ENCODE results near the gene PRRG4.
"Not testable (repeated sequence)": the region's sequence is repeated elsewhere in the genome, so short reads cannot be mapped to it uniquely, and the experiment has no call there.

PRRG4 gene

GRCh38 chr11:32829680-32830412 is at the start of gene PRRG4:
TSS of gene PRRG4 (plus strand) at chr11:32829927. CDS start at chr11:32830530, 603 bp downstream.
- peak; percentile 67 for DNase-seq

- not testable (repeated sequence) for DNase-seq
Measured at GRCh38 chr11:32780839-32781238, 48.9 kb upstream of the PRRG4 start.

GRCh38 chr11:32781721-32782120 is 48.0 kb upstream of the PRRG4 start:
- DNase-seq = no peak

- no peak for DNase-seq
Measured at GRCh38 chr11:32785262-32785661, 44.5 kb upstream of the PRRG4 start.

GRCh38 chr11:32786811-32787210 is 42.9 kb upstream of the PRRG4 start:
- no peak for DNase-seq

- DNase-seq = no peak
Measured at GRCh38 chr11:32790916-32791315, 38.8 kb upstream of the PRRG4 start.

GRCh38 chr11:32792111-32792947 is 37.4 kb upstream of the PRRG4 start:
- DNase-seq = no peak

- peak; percentile 40 for DNase-seq
Measured at GRCh38 chr11:32792948-32793475, 36.7 kb upstream of the PRRG4 start.

- no peak for DNase-seq
Measured at GRCh38 chr11:32794439-32794838, 35.3 kb upstream of the PRRG4 start, which contains the start of gene CCDC73. TSS of gene CCDC73 (minus strand) at chr11:32794662. CDS start at chr11:32760243, 34,419 bp downstream.

- DNase-seq = no peak
Measured at GRCh38 chr11:32796425-32796824, 33.3 kb upstream of the PRRG4 start.

- DNase-seq = peak; percentile 23
Measured at GRCh38 chr11:32809313-32809712, 20.4 kb upstream of the PRRG4 start.

GRCh38 chr11:32817181-32817851 is 12.4 kb upstream of the PRRG4 start:
- no peak for DNase-seq

GRCh38 chr11:32817852-32818183 is 11.9 kb upstream of the PRRG4 start:
- no peak for DNase-seq

- no peak for DNase-seq
Measured at GRCh38 chr11:32819187-32819586, 10.5 kb upstream of the PRRG4 start.

- no peak for DNase-seq
Measured at GRCh38 chr11:32820497-32820896, 9.2 kb upstream of the PRRG4 start.

- no peak for DNase-seq
Measured at GRCh38 chr11:32821517-32821916, 8.2 kb upstream of the PRRG4 start.

GRCh38 chr11:32821917-32822560 is 7.7 kb upstream of the PRRG4 start:
- DNase-seq = no peak

GRCh38 chr11:32823617-32824016 is 6.1 kb upstream of the PRRG4 start:
- DNase-seq = not testable (repeated sequence)

- no peak for DNase-seq
Measured at GRCh38 chr11:32826113-32826512, 3.6 kb upstream of the PRRG4 start.

- DNase-seq = no peak
Measured at GRCh38 chr11:32827276-32827675, 2.5 kb upstream of the PRRG4 start.

GRCh38 chr11:32829157-32829679 is 509 bp upstream of the PRRG4 start:
- no peak for DNase-seq

- peak; percentile 28 for DNase-seq
Measured at GRCh38 chr11:32830413-32830738, 649 bp downstream of the PRRG4 start.

GRCh38 chr11:32830796-32831195 is 1.1 kb downstream of the PRRG4 start:
- DNase-seq = no peak
